GM19238 (cell line): ENCODE results near the gene TRAPPC12.

Source experiments
- DNase-seq: peaks from one replicate; pipeline ENCODE4 v3.0.0; 2011; ENCODE audit warnings: low spot score; ENCODE audit not compliant: insufficient read length

The TRAPPC12 gene

DNA sequence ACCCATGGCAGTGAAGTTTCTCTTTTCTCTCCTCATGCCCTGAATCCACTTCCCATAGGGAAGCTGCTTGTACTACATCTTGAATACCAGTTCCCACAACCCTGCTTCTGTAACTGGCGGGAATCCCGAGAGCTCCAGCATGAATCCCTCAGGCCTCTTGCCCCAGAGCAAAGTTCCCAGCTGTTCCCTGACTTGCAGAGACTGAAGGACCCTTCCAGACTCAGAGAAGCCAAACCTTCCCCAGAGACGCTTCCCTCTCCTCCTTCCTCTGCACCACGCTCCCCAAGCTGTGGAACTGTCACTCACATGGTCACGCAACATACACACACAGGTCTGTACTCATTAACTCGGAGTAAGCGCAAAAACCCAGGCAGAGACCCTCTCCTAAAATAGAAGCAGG lies 26.4 kb downstream of the TRAPPC12 start:
- DNase-seq = no peak

GRCh38 chr2:3406501-3406900 lies 27.0 kb downstream of the TRAPPC12 start:
- no peak for DNase-seq

DNA sequence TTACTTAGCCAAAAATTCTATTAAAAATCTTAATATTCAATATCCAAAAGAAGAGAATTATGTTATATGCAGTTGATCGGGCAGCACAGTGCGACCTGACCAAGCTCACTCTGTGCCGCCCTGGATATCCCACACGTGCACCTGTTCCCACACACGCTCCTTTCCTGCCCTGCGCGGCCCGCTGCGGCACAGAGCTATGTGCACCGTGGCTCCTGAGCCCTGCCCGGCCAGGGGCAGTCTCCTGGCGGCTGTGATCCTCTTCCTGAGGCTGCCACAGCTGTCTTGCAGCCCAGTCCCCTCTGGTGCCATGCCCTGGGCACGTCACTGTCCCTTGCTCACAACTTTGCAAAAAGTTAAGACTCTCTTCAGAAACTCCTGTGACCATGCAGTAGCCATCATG lies 29.3 kb downstream of the TRAPPC12 start:
- no peak for DNase-seq

DNA sequence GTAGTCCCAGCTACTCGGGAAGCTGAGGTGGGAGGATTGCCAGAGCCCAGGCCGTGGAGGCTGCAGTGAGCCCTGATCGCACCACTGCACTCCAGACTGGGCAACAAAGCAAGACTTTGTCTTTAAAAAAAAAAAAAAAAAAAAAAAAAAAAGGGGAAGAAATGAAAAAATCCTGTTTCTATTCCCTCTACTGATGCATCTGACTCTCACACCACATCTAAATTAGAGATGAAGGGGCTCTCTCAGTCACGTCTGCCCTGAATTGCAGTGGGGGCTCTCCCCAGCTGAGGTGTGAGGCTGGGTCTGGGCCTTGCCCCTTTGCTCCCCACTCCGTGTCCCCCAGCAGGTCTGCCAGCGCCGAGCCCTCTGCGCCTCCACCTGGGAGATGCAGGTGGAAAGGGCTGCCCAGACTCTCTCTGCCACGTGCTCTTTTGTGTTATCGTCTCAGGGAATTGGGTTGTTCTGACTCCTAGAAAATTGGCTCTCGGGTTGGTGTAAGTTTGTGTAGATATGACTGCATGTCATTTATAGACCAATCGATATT lies 30.2 kb downstream of the TRAPPC12 start:
- no peak for DNase-seq

GRCh38 chr2:3411103-3411502 lies 31.6 kb downstream of the TRAPPC12 start:
- DNase-seq = no peak

DNA sequence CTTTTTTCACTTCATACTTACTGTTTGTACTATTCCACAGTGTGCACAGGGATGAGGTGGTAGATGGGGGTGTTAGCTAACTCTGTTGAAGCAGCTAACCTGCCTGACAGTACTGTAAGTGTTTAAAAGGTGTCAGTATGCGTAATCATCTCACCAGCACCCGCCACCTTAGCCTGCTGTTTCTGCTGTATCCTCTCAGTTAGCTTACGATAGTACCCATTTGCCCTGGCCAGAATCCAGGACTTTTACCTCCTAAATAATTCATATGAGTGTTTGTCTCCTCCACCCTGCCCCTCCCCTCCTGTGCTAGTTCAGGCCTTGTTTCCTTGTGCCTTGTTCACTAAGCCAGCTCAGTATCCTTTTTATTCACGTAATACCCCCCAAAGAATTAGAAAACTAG lies 34.2 kb downstream of the TRAPPC12 start:
- no peak for DNase-seq

- no peak for DNase-seq
Measured at GRCh38 chr2:3414133-3414860, 34.8 kb downstream of the TRAPPC12 start.

DNA sequence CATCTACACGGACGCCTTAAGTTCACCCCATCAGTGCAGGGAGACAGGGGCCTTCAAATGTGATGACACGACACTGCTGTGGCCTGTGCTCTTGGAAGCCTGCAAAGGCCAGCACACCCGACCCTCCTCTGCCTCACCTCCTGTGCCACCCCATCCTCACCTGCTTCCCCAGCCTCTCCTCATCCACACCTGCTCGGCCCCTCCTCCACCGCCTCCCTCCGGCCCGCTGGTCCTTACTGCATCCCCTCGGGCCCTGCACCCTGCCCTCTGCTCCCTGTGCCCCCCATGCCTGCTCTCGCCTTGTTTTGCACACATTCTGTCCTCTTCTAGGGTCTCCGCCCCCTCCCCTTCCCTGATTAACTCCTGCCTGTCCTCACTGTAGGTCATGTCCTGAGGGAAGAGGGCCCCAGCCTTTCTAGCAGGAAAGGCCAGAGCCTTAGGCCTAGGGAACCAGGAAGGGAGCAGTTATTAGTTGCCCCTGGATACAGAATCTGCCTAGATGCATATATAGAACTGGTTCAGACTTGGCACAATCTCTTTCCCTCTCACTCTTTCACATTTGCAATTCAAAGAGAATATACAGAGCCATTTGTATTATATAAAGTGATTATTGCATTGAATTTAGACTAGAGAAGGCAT lies 39.4 kb downstream of the TRAPPC12 start:
- DNase-seq = no peak

DNA sequence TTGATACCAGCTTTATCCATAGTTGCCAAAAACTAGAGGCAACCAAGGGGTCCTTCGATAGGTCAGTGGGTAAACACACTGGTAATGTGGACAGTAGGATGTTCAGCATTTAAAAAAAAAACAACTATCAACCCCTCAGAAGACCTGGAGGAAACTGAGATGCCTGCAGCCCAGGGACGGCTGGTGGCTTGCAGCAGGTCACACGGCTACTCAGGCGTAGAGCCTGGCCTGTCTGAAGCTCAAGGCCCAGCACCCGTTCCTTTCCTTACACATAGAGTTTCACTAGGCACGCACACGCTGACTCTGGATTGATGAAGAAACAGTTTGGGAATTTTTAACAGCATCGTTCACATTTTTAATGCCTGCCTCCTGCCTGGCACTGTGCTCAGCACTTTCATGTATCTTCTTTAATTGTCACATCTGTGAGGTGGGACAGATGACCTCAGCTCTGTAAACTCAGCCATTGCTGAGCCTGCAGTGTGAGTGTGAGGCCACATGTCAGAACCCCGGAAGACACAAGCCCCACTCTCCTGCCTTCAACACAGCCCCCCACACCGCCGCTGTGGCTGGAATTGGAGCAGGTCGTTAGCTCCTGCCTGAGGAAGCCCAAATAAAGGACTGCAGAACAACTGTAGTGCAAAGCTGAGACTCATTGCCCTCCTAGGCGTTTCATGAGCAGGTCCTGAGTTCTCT lies 40.7 kb downstream of the TRAPPC12 start:
- no peak for DNase-seq

DNA sequence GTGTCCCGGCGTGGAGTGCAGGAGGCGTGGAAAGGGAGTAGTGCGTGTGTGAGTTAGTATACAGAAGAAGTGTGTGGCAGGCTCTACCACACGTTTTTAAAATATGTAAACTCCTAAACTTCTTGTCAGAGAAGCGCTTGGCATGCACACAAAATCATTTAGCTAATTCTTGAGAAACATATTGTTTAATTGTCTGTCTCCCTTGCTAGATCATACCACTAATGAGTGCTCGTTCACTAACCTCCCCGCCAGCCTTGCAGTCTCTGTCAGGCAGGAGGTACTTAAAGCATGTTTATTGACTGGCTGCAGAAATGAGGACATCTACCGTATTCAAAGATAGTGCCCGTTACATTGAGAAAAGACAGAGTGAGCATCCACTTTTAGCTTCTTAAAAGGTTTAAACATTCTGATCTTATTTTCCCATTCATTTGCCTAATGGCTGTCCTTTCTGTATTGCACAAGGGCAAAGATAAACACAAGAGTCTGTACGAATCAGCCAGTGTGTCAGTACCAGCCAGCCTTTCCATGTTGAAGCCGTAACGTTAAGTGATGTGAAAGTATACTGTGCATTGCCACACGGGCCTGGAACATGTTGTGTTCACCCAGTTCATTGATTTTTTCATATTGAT lies 41.4 kb downstream of the TRAPPC12 start:
- DNase-seq = no peak

DNA sequence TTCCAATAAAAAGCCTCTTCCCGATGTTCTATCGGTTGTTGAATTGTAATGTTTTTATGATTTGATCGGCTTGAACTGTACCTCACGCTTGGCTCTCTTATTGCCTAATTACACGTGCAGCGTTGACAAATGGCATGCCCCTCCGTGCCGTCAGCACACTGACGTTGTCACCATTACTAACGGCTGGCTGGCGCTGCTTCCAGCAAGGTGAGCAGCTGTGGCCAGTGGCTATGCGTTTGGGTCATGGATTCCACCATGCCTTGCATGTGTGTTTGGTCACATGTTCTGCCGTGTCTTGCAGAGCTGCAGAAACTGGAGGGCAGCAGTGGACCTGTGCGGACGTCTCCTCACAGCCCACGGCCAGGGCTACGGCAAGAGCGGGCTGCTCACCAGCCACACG lies 42.1 kb downstream of the TRAPPC12 start:
- DNase-seq = no peak

DNA sequence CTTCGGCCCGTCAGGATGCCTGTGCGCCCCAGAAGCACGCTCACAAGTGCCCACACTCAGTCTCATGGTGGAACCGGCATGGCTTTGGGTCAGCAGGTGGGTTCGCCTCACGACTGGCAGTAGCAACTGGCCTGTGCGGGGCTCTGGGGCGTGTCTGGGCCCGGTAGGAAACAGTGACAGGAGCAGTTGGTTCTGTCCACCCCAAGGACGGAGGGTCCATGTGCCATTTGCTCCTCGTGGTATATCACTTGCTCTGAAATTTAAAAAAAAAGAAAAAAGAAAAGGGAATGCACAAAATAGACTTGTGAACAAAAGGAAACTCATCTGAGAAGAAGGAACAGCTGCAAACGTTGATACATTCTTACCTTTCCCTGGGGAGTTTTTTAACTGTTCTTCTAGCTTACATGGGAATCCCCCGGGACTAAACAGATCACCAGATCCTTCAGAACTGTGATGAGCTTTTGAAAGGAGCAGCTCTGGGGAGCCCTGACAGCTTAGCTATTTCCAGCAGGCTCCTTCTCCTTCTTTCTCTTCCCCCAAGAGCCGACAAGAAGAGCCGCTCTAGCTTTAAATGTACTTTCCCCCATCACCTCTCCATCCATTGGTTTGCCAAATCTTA lies 42.8 kb downstream of the TRAPPC12 start:
- no peak for DNase-seq

- DNase-seq = peak; percentile 40
Measured at GRCh38 chr2:3423492-3424170, 44.1 kb downstream of the TRAPPC12 start.

- no peak for DNase-seq
Measured at GRCh38 chr2:3424171-3424795, 44.8 kb downstream of the TRAPPC12 start.

GRCh38 chr2:3426615-3427014 lies 47.1 kb downstream of the TRAPPC12 start:
- no peak for DNase-seq

DNA sequence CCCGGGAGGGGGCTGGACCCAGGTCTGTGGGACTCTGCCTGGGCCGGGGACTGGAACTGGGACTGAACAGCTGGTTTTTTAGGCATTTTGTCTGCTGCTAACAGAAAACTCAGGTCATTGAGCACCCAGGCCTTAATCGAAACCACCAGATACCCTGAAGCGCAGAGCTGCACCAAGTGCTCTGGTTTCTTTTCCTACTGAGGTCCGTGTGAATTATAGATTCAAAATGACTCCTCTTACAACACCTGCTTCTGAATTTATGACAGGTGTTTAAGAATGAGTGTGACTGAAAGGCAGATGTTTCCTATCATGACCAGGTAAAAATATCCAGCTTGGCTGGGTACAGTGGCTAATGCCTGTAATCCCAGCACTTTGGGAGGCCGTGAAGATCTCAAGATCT lies 47.8 kb downstream of the TRAPPC12 start:
- no peak for DNase-seq

DNA sequence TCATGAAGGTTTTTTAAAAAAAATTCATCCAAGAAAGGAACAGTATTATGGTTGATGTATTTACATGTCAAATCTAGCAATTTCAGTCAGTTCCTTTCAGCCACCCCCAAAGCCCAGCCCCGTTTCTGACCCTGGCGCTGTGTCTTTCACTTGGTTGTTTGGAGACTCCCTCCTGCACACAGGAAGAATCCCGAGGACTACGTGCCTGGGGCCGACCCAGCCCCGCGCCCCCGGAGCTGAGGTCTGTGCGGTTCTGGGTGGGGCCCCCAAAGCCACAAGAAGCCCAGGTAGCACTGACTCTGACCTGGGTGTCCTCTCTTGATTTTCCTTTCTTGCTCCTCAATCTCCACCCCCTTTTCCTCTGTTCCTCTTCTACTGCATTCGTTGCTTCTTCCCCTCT lies 49.1 kb downstream of the TRAPPC12 start:
- DNase-seq = no peak

DNA sequence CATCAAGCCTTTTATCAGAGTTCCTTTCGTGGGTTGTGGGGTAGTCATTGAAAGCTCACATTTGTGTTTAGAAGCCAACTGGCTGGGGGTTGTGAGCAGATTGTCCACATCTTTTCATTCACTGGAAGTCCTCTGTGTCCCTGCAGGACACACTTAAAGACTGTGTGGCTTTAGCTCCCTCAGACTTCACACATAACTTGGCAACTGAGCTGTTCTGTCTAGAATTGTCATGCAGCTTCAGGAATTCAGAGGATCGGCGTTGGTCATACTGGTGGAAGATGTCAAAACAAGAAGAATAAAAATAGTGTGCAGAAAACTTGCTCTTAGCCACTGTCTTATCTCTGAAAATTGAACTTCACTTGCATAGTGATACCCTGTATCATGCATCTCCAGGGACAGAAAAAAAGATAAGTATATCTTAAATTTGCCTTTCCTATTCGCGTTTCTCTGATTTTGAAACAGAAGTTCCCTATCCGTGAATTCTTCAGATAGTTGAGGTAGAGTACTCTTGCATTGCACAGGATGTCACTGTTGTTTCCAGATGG lies 49.6 kb downstream of the TRAPPC12 start:
- DNase-seq = no peak

DNA sequence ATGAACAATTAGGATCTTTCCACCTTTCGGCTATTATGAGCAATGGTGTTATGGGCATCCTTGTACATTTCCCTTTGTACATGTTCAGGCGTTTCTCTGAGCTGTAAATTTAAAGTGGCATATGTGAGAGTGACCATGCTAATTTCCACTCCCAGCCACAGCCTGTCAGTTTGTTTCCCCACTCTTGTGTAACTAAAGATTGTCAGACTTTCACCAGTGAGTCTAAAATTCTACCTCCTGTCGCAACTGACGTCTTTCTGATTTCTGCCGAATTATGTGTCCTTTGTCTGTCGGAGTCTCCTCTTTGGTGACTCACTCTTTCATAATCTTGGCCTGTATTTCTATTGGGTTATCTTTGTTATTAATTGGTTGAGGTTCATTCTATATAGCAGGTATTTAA lies 50.7 kb downstream of the TRAPPC12 start:
- no peak for DNase-seq
